A549 treated with dexamethasone at 1 μM for 4 hours (cell line): ENCODE data around the gene DYNC1LI1. TPM values are rescaled to one million over a fixed set of nuclear protein-coding genes. Genes with fewer than 3 reads are reported as not detected.

ENCODE experiments used
- total RNA-seq: library from RNA; stranded (reverse); fragments of 200-300 nt; extraction: Qiagen RNA extraction; gene quantifications from 5 replicates; pipeline ENCODE4 v1.2.3, GENCODE V29; 2022

DYNC1LI1 gene
- 41.6 to 55.0 TPM (median 43.5 TPM) in 5 replicates for total RNA-seq

DNA sequence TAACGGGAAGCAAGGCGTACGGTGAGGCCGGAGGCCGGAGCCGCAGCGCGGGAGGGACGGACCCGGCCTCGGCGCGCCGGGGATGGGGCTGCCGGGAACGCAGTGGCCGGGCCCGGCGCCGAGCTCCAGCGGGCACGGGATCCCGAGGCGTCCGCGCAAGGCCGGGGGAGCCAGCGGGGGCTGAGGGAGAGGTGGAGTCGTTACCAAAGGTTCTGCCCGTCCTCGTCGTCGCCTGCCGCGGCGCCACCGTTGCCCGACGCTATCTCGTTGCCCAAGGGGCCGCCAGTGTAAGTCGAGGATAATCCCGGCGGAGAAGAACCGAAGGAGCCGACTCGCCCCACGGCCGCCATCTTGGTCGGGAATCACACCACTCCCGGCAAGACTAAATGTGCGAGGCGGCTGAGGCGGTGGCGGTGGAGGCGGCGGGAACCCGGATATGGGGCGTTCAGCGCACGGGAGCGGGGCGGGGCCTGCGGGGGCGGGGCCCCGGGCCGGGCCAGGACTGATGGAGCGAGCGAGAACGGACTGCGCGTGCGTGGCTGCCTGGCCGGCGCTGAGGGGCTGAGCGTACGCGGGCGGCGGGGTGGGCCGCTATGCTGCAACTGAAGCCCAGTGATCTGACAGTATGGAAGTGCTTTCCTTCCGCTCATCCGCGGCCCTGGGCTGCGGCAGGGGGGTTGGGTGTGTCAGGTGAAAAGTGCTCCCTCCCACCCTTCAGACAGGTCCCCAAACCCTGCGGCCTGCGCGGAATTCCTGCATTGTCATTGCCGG is at the start of gene DYNC1LI1:
TSS of gene DYNC1LI1 (minus strand) at position 438 of the 771 bp plus-strand sequence. CDS start at position 350, 88 bp downstream.

GRCh38 chr3:32502118-32502945 is 68.3 kb downstream of the DYNC1LI1 start, which contains the start of gene CMTM6:
Gene CMTM6, minus strand, starts transcription at chr3:32502852. Its CDS starts 107 bp downstream, at chr3:32502745.

Other genes starting within 250 kb of the DYNC1LI1 start
- 29.5 to 39.3 TPM (median 36.1 TPM) in 5 replicates for gene CMTM7, start 179.0 kb downstream of the DYNC1LI1 start, total RNA-seq
- 38.0 to 46.8 TPM (median 41.8 TPM) in 5 replicates for gene CMTM6, start 68.0 kb downstream of the DYNC1LI1 start, total RNA-seq
- 28.1 to 31.6 TPM (median 28.6 TPM) in 5 replicates for gene CNOT10, start 114.3 kb upstream of the DYNC1LI1 start, total RNA-seq
- gene TRIM71, start 247.1 kb upstream of the DYNC1LI1 start, total RNA-seq = 0.01 TPM in 1 of 5 replicates, not detected in the others